ENCODE results near the gene SDCCAG8. TPM values are rescaled to one million over a fixed set of nuclear protein-coding genes. Genes with fewer than 3 reads are reported as not detected.
A peak's percentile ranks its signal among the peaks of the same experiment; 100 is the strongest.

Gene SDCCAG8
- total RNA-seq, 4 donors from 2014 or later, result 30.2 to 46.4 (median 36.7) TPM

GRCh38 chr1:243320224-243320623 is 64.4 kb downstream of the SDCCAG8 start:
- no peak for ATAC-seq
- Histone ChIP-seq H3K27me3 (no peaks in the 10 kb centered on the region), H3K9me3 (no peaks in the 10 kb centered on the region), H3K4me1 (peaks cover 0 to 11% (median 0%) of the 10 kb centered on the region in 3 donors), H3K27ac (no peak overlapping the region), H3K4me3 (no peak overlapping the region), H3K36me3 (peaks cover 0 to 31% of the 10 kb centered on the region in 2 donors)
- no peak for TF ChIP-seq EP300 (IDR thresholded peaks at IDR 0.05)
- TF ChIP-seq CTCF (IDR thresholded peaks at IDR 0.05), result no peak
- TF ChIP-seq POLR2A (IDR thresholded peaks at IDR 0.05), result no peak
- TF ChIP-seq POLR2AphosphoS5 (IDR thresholded peaks at IDR 0.05), result no peak
- 71% methylated on average over 7 of the region's 7 CpGs; no CpG with 5 or more reads in 1 of the 2 donors for WGBS, 2 donors (ENCODE audit: low coverage in 1 of 2)

GRCh38 chr1:243322326-243322725 is 66.5 kb downstream of the SDCCAG8 start:
- Histone ChIP-seq H3K36me3 (peaks cover 0 to 22% of the 10 kb centered on the region in 2 donors), H3K27ac (no peak overlapping the region), H3K27me3 (no peaks in the 10 kb centered on the region), H3K4me3 (no peak overlapping the region), H3K4me1 (no peaks in the 10 kb centered on the region), H3K9me3 (no peaks in the 10 kb centered on the region)
- ATAC-seq, result no peak
- TF ChIP-seq CTCF (IDR thresholded peaks at IDR 0.05) (no peak), POLR2A (IDR thresholded peaks at IDR 0.05) (no peak)
- WGBS, 2 donors (ENCODE audit: low coverage in 1 of 2), result 77 to 89% methylated on average over 3 of the region's 3 CpGs

- Histone ChIP-seq H3K9me3 (no peaks in the 10 kb centered on the region), H3K36me3 (peaks cover 0 to 17% of the 10 kb centered on the region in 2 donors), H3K27me3 (no peaks in the 10 kb centered on the region), H3K27ac (no peak overlapping the region), H3K4me1 (no peaks in the 10 kb centered on the region), H3K4me3 (no peak overlapping the region)
- ATAC-seq, result no peak
- no peak for TF ChIP-seq EP300 (IDR thresholded peaks at IDR 0.05)
- no peak for TF ChIP-seq POLR2AphosphoS5 (IDR thresholded peaks at IDR 0.05)
- TF ChIP-seq POLR2A (IDR thresholded peaks at IDR 0.05), result no peak
- WGBS, 2 donors (ENCODE audit: low coverage in 1 of 2), result 56 to 66% methylated on average over 4 of the region's 4 CpGs
Observed at GRCh38 chr1:243323491-243323890, 67.7 kb downstream of the SDCCAG8 start.

GRCh38 chr1:243325305-243325890 is 69.6 kb downstream of the SDCCAG8 start:
- 0% methylated on average over 1 of the region's 1 CpG for WGBS, 2 donors (ENCODE audit: low coverage in 1 of 2)
- no peak for ATAC-seq
- TF ChIP-seq EP300 (IDR thresholded peaks at IDR 0.05) (no peak), POLR2AphosphoS5 (IDR thresholded peaks at IDR 0.05) (no peak), POLR2A (IDR thresholded peaks at IDR 0.05) (no peak), CTCF (IDR thresholded peaks at IDR 0.05) (peak; percentile 65 to 75 (median 72))

GRCh38 chr1:243332440-243332839 is 76.6 kb downstream of the SDCCAG8 start:
- Histone ChIP-seq H3K36me3 (peaks cover 0 to 69% of the 10 kb centered on the region in 2 donors), H3K27ac (no peak overlapping the region), H3K4me1 (no peaks in the 10 kb centered on the region), H3K4me3 (no peak overlapping the region), H3K27me3 (no peaks in the 10 kb centered on the region), H3K9me3 (no peaks in the 10 kb centered on the region)
- WGBS, 2 donors (ENCODE audit: low coverage in 1 of 2), result 86 to 91% methylated on average over 10 to 16 of the region's 18 CpGs
- TF ChIP-seq CTCF (IDR thresholded peaks at IDR 0.05), result no peak
- no peak for TF ChIP-seq POLR2AphosphoS5 (IDR thresholded peaks at IDR 0.05)
- no peak for TF ChIP-seq EP300 (IDR thresholded peaks at IDR 0.05)
- no peak for TF ChIP-seq POLR2A (IDR thresholded peaks at IDR 0.05)
- no peak for ATAC-seq

More at GRCh38 chr1:243325305-243325890, 69.6 kb downstream of the SDCCAG8 start:
- Histone ChIP-seq H3K27me3 (no peaks in the 10 kb centered on the region), H3K9me3 (no peaks in the 10 kb centered on the region), H3K4me3 (no peak overlapping the region), H3K36me3 (peaks cover 0 to 9% of the 10 kb centered on the region in 2 donors), H3K27ac (no peak overlapping the region), H3K4me1 (no peaks in the 10 kb centered on the region)

Measured in gastroesophageal sphincter (tissue), 4 donors.